Endothelial cell of umbilical vein (primary cell): ENCODE data around the gene TBC1D21. TPM values are rescaled to one million over a fixed set of nuclear protein-coding genes. Genes with fewer than 3 reads are reported as not detected.

ENCODE experiments used
- BruUV-seq: library from RNA; stranded (reverse); fragments of 400-500 nt; replicated peaks from 2 replicates; lab custom pipeline; 2021; lab: Mats Ljungman, UMichigan
- CTCF ChIA-PET: fragments of 300-600, 350-600 bp; sonication (Branson Sonifier 250); formaldehyde crosslinking; loops from one replicate; lab custom pipeline; 2021; ENCODE audit warnings: antibody characterized with exemption, inconsistent platforms; lab: Charles Lee
- POLR2A ChIA-PET: fragments of 300-600, 350-600 bp; sonication (Branson Sonifier 250); formaldehyde crosslinking; loops from one replicate; lab custom pipeline; 2021; ENCODE audit warnings: antibody characterized with exemption, inconsistent platforms; lab: Charles Lee
- DNase-seq: peaks from one replicate; pipeline ENCODE4 v3.0.0-alpha.2; 2011; ENCODE audit warnings: low read depth, low spot score
- FAIRE-seq: peaks from 2 replicates; lab custom pipeline; 2011; peaks lifted over from hg19 to GRCh38; lab: Jason Lieb, UNC
- H2AFZ ChIP-seq: 2 replicates; pipeline ENCODE4 v1.6.0; 2012; ENCODE audit warnings: low read depth, low read length, control low read depth, inconsistent platforms
- H3K27ac ChIP-seq: 2 replicates; pipeline ENCODE4 v1.5.1; 2011; ENCODE audit warnings: low read depth, mild to moderate bottlenecking, control low read depth, low read length, moderate library complexity; ENCODE audit not compliant: insufficient read depth
- H3K27me3 ChIP-seq, 2 experiments: 2 replicates each; pipeline versions ENCODE4 v1.6.0 to v1.6.1; 2011; ENCODE audit warnings: low read length in 2 of 2, mixed read lengths in 1 of 2; ENCODE audit not compliant: control insufficient read depth in 2 of 2, insufficient read depth in 2 of 2
- H3K36me3 ChIP-seq, 2 experiments: 2 replicates in 1 of 2; 3 replicates in 1 of 2; pipeline ENCODE4 v1.5.1; 2011; ENCODE audit warnings: low read length in 2 of 2, mild to moderate bottlenecking in 1 of 2, moderate library complexity in 1 of 2; ENCODE audit not compliant: control insufficient read depth in 2 of 2, insufficient read depth in 2 of 2; ENCODE audit errors: extremely low read depth in 1 of 2
- H3K4me1 ChIP-seq: 3 replicates; pipeline ENCODE4 v1.5.1; 2011; ENCODE audit warnings: mild to moderate bottlenecking, low read length; ENCODE audit not compliant: control insufficient read depth, insufficient read depth; ENCODE audit errors: extremely low read depth
- H3K4me2 ChIP-seq: 2 replicates; pipeline ENCODE4 v1.6.1; 2011; ENCODE audit warnings: low read length, control low read depth, mixed read lengths; ENCODE audit not compliant: insufficient read depth
- H3K4me3 ChIP-seq, 3 experiments: fragments of 200-600 bp in 1 of 3; sonication (generic), shearing (Covaris generic) in 1 of 3; replicated peaks in 1 of 3; 2 replicates each; pipeline ENCODE4 v1.5.1; 2011 to 2016; ENCODE audit warnings: control low read depth in 3 of 3, low read length in 3 of 3, mild to moderate bottlenecking in 2 of 3, inconsistent platforms in 1 of 3, low read depth in 1 of 3, moderate library complexity in 1 of 3; ENCODE audit not compliant: insufficient read depth in 1 of 3
- H3K79me2 ChIP-seq: 2 replicates; pipeline ENCODE4 v1.6.0; 2012; ENCODE audit warnings: low read length, inconsistent platforms; ENCODE audit not compliant: control insufficient read depth, insufficient read depth
- H3K9ac ChIP-seq: replicated peaks from 2 replicates; pipeline ENCODE3; 2011; ENCODE audit warnings: low read length, control low read depth; ENCODE audit not compliant: insufficient read depth; ENCODE audit errors: extremely low read depth
- H3K9me1 ChIP-seq: replicated peaks from 3 replicates; pipeline ENCODE4 v1.6.0; 2011; ENCODE audit warnings: mild to moderate bottlenecking, low read length; ENCODE audit not compliant: control insufficient read depth, insufficient read depth; ENCODE audit errors: extremely low read depth
- H3K9me3 ChIP-seq: replicated peaks from 2 replicates; pipeline ENCODE4 v1.5.1; 2012; ENCODE audit warnings: low read length, inconsistent platforms; ENCODE audit not compliant: control insufficient read depth, insufficient read depth
- H4K20me1 ChIP-seq: replicated peaks from 2 replicates; pipeline ENCODE3; 2011; ENCODE audit warnings: mild to moderate bottlenecking, low read length; ENCODE audit not compliant: control insufficient read depth, insufficient read depth; ENCODE audit errors: extremely low read depth
- EZH2 ChIP-seq: IDR thresholded peaks from 2 replicates; pipeline ENCODE4 v1.6.1; 2012; ENCODE audit warnings: borderline replicate concordance, low read depth, mild to moderate bottlenecking, moderate library complexity, low read length, inconsistent platforms; ENCODE audit not compliant: severe bottlenecking
- FOS ChIP-seq: IDR thresholded peaks from 2 replicates; pipeline ENCODE4 v1.6.1; 2011; ENCODE audit warnings: mild to moderate bottlenecking, low read length, moderate library complexity, borderline replicate concordance; ENCODE audit not compliant: insufficient read depth
- GATA2 ChIP-seq: IDR thresholded peaks from 2 replicates; pipeline ENCODE4 v1.7.0; 2011; ENCODE audit warnings: low read depth, mild to moderate bottlenecking, moderate library complexity, mixed read lengths, low read length; ENCODE audit not compliant: insufficient read length, insufficient read depth
- JUN ChIP-seq: IDR thresholded peaks from 2 replicates; pipeline ENCODE4 v1.6.1; 2011; ENCODE audit warnings: borderline replicate concordance, low read depth; ENCODE audit not compliant: insufficient read length, insufficient read depth
- MYC ChIP-seq: IDR thresholded peaks from one replicate; pipeline ENCODE4 v1.6.1; 2011; ENCODE audit warnings: mild to moderate bottlenecking, low read depth, low read length
- POLR2A ChIP-seq: IDR thresholded peaks from 2 replicates; pipeline ENCODE4 v1.6.1; 2012; ENCODE audit warnings: low read depth, mild to moderate bottlenecking, control low read depth, low read length
- POLR2AphosphoS5 ChIP-seq: IDR thresholded peaks from 2 replicates; pipeline ENCODE4 v1.6.1; 2012; ENCODE audit warnings: low read depth, mild to moderate bottlenecking, control low read depth, low read length, moderate library complexity; ENCODE audit not compliant: insufficient read depth
- dilution Hi-C: fragments of 300-500 bp; cut with MboI; formaldehyde crosslinking; loops from one replicate; pipeline ENCODE4 v1.15.0; 2019; ENCODE audit warnings: low sequenced_read_pairs; ENCODE audit not compliant: extremely low pct_ligation_motif_present
- intact Hi-C: fragments of 100-400 bp; cut with micrococcal nuclease; formaldehyde crosslinking; loops from one replicate; pipeline ENCODE4 v1.10.0; 2022
- polyA plus RNA-seq, 4 experiments: library from polyadenylated mRNA; depleted of rRNA in 3 of 4; stranded (reverse) in 3 of 4; unstranded in 1 of 4; fragments of >200 nt; gene quantifications; 2 replicates each; pipeline versions ENCODE4 v1.2.1 to v1.2.3, GENCODE V29; 2011 to 2012; ENCODE audit warnings: missing spikeins in 1 of 4
- total RNA-seq: library from RNA; stranded (reverse); gene quantifications from 2 replicates; pipeline ENCODE4 v1.2.3, GENCODE V29; 2021

Gene TBC1D21
- total and polyA plus RNA-seq, 2 donors (not counting 3 experiments of a cell fraction or from before 2014, with no cell fraction given) = not detected

- DNase-seq = no peak
- H3K4me3 ChIP-seq = no peak overlapping the region
- CTCF ChIA-PET = interaction anchor here (1.5 kb wide), 1 partner anchor 35 kb away, joined by 5 read pairs; no protein-coding TSS in a partner anchor
- no peaks in the 10 kb centered on the region for H3K79me2 ChIP-seq
- BruUV-seq = no TSS peak
- H3K27me3 ChIP-seq = peaks cover 0 to 7% of the 10 kb centered on the region in 2 experiments
- no peaks in the 10 kb centered on the region for H4K20me1 ChIP-seq
- H3K4me2 ChIP-seq = no peak overlapping the region
- H2AFZ ChIP-seq = no peak overlapping the region
- H3K36me3 ChIP-seq = no peaks in the 10 kb centered on the region
- no peaks in the 10 kb centered on the region for H3K9me1 ChIP-seq
- H3K9me3 ChIP-seq = no peaks in the 10 kb centered on the region
- intact Hi-C loops (no loop called here), dilution Hi-C loops (no loop called here)
- no peaks in the 10 kb centered on the region for H3K4me1 ChIP-seq
- FAIRE-seq = no peak
- H3K27ac ChIP-seq = no peak overlapping the region
- no peak overlapping the region for H3K9ac ChIP-seq
- TF ChIP-seq JUN (no peak), GATA2 (no peak)
- POLR2A ChIA-PET = no interaction called here
Observed at GRCh38 chr15:73838831-73839426, 34.4 kb upstream of the TBC1D21 start.

GRCh38 chr15:73839699-73840377 is 33.5 kb upstream of the TBC1D21 start:
- DNase-seq (no peak), FAIRE-seq (no peak)
- POLR2A ChIA-PET = no interaction called here
- Histone ChIP-seq H3K4me2 (no peak overlapping the region), H2AFZ (no peak overlapping the region), H3K27me3 (peaks cover 0 to 7% of the 10 kb centered on the region in 2 experiments), H4K20me1 (no peaks in the 10 kb centered on the region), H3K9ac (no peak overlapping the region), H3K4me3 (no peak overlapping the region), H3K4me1 (no peaks in the 10 kb centered on the region), H3K9me3 (no peaks in the 10 kb centered on the region), H3K79me2 (no peaks in the 10 kb centered on the region), H3K9me1 (no peaks in the 10 kb centered on the region), H3K36me3 (no peaks in the 10 kb centered on the region), H3K27ac (no peak overlapping the region)
- no TSS peak for BruUV-seq
- intact Hi-C loops = no loop called here
- no peak for TF ChIP-seq POLR2AphosphoS5
- TF ChIP-seq MYC = no peak
- no peak for TF ChIP-seq EZH2
- no peak for TF ChIP-seq POLR2A
- TF ChIP-seq JUN = no peak
- TF ChIP-seq FOS = no peak
- CTCF ChIA-PET = interaction anchor here (1.2 to 1.5 kb wide), 2 partner anchors 34 to 75 kb away, joined by 3 to 5 read pairs; no protein-coding TSS in a partner anchor
- dilution Hi-C loops = no loop called here
